HG03039 (cell line): ENCODE measurements around the gene SH3RF3.

Experiments used
- ATAC-seq: cut with Tn5 transposase; IDR thresholded peaks from one replicate; pipeline ENCODE4 v1.9.1; 2021; ENCODE audit warnings: mild to moderate bottlenecking, moderate library complexity; ENCODE audit not compliant: unreplicated experiment

The SH3RF3 gene

DNA sequence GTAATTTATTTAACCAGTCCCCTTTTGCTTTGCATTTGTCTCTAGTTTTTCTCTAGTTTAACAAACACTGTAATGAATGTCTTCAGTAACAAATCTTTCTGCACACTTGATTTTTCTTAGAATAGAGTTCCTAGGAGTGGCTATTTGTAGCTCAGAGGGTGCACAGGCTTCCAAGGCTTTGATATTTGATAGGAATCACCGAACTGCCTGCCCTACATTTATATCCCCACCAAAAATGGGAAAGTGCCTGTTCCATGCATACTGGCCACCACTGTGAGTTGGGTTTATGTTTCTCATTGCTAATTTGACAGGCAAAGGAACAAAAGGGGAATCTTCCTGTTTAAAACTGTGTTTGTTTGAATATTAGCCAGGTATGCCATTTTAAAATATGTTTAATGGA, 238.7 kb downstream of the SH3RF3 start:
- no peak for ATAC-seq

DNA sequence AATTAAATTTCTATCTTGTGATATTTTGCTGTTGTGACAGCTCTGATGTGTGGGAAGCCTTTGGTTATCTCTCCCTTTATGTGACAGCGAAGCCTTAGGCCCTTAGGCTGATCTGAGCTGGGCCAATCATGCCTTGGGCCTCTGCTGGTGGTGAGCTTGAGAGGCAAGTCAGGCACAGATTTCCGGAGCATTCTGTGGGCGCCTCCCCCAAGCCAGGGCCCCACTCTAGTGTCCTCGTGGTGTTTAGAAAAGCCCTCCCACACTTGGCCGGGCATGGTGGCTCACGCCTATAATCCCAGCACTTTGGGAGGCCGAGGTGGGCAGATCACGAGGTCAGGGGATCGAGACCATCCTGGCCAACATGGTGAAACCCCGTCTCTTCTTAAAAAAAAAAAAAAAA, 239.8 kb downstream of the SH3RF3 start:
- ATAC-seq = no peak

- no peak for ATAC-seq
Observed at GRCh38 chr2:109369671-109370191, 240.7 kb downstream of the SH3RF3 start.

GRCh38 chr2:109370399-109371035, 241.5 kb downstream of the SH3RF3 start:
- no peak for ATAC-seq

DNA sequence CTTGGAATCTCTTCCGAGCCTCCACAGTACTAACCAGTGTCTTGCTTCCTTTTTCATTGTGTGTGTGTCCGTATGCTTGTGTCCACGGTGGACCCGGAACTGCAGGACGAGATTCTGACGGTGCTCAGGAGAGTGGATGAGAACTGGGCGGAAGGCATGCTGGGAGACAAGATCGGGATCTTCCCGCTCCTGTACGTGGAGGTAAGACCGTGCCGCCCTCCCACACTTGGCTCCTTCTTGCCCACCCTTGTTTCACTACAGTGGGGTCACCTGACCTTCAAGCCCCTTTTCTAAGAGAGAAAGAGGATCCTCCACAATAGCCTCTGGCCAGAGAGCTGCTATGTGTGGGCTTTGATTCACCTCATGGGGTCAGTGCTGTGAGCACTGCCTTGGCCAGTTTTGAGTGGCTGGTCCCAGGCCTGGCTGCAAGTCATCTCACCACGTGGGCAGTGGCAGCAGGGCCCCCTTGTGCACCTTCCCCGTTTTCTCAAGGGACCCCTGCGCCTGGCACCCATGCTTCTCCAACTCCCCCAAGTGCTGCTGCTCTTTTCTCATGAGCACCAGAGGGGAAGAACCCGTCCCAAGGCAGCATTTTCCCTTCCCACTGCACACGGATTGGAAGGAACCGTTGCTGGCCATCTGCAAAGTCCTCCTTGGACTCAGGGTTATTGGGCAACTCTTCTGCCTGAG, 242.6 kb downstream of the SH3RF3 start:
- no peak for ATAC-seq

GRCh38 chr2:109372171-109372568, 243.2 kb downstream of the SH3RF3 start:
- ATAC-seq = no peak

GRCh38 chr2:109372614-109373013, 243.6 kb downstream of the SH3RF3 start:
- no peak for ATAC-seq

DNA sequence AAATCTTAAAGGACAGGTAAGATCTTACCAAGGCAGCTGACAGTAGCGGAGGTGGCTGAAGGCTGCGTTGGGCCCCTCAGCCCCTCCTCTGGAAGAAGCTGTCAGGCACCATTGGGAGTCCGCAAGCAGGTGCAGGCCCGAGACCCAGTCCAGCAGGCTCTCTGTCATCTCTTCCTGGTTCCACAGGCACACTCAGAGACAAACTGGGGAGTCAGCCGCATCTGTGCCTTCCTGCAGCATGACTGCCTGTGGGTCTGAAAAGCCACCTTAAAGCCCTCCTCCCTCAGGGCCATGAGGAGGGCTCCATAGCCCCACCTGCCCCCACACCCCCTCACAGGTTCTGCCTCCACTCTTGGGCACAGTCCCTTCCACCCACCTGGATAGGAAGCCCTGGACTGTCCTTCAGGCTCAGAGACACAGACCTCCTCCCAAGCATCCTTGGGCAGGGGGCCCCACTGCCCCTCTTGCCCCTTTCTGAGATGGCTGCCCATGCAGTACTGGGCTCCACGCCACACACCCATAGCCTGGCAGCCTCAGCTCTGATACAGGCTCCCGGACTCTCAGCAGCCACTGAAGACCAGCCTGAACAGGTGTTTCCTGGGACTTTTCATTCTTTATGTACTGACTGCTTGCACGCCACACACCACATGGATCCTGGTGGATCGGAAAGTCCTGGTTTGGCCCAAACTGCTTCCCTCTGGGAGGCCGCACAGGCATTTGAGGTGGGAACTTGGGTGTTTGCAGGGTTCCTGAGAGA, 245.0 kb downstream of the SH3RF3 start:
- no peak for ATAC-seq

DNA sequence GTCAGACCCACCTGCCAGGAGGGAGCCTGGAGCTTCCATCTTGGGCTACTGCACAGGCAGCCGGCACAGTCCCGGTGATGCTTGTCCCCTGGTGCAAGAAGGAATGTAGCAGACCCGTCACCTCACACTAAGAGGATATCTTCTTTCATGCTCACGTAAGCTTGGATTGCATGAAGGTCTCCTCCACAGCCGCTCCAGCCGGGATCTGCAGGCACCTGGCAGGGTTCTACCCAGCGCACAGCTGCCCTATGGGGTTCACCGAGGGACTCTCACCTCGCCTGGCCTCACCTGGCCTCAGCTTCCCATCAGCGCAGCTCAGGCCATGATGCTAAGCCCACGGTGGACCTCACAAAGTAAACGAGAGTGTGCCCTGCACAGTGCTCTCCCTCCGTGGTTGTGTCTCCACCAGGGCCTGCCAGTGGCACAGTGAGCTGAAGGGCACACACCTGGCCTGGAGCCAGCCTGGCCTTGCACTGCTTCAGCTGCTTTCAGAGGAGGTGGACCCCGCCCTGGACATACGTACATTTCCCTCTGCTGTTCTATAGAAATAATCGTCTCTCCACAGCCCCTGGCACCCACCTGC, 245.6 kb downstream of the SH3RF3 start:
- no peak for ATAC-seq

DNA sequence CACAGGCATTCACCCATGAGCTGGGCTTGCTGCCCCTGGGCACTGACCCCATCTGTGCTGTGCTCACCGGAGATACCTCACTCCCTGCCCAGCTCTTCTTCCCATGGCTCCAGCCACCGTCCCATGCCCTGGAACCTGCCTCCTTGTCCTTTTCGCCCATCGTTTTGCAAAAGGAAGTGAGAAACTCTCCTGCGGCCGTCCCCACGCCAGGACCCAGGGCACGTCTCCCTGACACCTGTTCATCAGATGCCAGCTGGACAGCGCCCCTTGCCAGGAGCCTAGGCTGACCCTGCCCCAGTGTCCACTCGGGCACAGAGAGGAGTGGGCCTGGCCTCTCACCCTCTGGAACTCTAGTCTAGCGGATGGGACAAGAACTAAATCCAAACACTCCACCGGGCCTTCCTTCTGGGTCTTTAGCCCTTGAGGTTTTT, 246.1 kb downstream of the SH3RF3 start:
- ATAC-seq = no peak

DNA sequence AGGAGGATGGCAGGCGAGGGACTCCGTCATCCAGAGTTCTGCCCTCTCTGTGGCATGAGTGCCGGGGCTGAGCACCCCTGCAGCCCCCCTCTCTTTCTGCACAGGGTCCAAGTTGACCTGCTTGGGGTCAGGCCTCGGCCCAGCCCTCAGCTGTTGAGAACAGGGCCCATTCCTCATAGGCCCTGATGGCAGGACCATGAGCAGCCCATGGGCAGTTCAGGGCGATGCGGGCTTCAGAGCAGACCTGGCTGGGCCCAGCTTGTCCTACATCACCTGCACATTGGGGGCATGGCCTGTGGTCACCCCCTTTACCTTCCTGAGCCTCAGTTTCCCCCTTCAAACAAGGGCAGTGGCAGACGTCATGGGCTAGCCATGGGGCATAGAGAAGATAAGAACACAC, 246.7 kb downstream of the SH3RF3 start:
- ATAC-seq = no peak

DNA sequence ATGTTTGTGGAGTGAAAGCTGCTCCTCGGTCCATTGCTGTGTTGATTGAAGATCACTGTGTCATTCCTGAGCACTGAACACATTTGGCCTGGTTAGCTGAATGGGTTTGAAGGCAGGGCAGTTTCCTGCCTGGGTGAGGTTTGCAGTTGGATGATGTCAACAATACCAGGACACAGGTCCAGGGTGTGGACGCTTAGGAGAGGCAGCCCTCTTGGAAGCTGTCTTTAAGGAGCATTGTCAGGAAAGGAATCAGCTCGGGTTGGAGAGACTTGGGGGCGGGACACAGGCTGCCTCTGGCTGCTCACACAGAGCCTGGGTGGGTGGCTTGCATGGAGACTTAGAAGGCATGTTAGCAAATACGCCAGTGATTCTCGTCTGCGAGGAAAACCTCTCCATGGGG, 247.1 kb downstream of the SH3RF3 start:
- ATAC-seq = no peak

DNA sequence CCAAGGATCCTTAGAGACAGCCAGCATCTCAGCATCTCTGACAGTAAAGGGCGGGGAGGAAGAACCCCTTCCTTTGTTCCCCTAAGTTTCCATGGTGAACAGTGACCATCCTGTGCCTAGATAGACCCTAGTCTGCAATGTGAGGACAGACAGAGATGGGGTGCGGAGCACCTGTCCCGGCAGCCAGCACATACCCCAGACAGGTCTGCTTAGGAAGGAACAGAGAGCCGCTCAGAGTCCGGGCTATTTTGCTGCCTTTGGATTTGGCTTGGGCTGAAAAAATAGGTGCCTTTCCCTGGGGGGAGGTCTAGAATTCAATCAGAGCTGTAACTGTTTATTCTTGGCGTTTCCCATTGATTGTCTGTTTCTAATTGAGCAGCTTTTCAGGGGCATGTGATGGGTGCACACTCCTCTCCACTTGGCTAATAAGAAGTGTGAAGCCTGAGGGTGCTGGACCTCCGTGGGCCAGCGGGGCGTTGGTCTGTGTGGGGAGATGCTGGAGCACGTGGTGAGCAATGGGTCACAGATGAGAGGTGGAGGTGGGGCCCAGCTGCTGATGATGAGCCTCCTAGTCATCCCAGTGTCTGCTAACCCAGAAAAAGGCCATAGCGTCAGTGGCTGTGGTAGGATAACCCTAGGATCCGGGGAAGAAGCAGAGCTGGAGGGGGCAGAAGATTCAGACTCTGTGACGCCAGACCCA, 247.9 kb downstream of the SH3RF3 start:
- ATAC-seq = no peak

GRCh38 chr2:109377976-109378375, 249.0 kb downstream of the SH3RF3 start:
- ATAC-seq = no peak

DNA sequence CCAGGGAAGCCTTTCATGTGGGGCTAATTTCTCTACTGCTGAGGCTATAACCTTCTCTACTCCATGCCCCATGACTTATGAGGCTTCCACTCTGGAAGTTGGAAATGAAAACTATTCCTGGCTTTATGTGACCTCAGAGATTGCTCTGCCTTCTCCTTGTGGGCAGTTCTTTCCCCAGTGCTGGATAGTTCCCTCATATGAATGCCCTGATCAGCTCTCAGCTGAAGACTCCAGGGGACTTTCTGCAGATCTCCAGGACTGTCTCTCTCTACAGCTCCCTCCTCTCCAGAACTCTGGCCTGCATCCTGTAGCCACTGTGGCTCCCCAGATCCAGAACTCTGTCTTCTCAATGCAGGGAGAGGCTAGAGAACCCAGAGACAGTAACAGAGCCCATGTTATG, 249.7 kb downstream of the SH3RF3 start:
- ATAC-seq = no peak

DNA sequence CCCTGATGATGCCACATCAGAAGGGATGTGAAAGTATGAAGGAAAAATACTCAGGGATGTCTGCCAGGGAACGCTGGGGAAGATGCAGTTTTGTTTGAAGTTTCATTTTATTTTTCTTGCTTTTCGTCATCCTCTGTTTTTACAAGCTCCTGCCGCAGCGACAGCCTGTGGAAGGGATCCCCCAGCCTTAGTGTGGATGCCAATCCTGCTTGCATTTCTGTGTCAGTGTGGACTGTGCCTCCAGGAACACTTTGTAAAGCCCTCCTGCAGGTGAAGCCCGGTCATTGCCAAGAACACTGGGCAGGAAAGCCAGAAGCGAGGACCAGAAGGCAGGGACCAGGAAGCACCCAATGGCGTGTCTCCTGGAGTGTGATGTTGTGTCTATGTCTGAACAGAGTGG, 250.5 kb downstream of the SH3RF3 start:
- no peak for ATAC-seq

DNA sequence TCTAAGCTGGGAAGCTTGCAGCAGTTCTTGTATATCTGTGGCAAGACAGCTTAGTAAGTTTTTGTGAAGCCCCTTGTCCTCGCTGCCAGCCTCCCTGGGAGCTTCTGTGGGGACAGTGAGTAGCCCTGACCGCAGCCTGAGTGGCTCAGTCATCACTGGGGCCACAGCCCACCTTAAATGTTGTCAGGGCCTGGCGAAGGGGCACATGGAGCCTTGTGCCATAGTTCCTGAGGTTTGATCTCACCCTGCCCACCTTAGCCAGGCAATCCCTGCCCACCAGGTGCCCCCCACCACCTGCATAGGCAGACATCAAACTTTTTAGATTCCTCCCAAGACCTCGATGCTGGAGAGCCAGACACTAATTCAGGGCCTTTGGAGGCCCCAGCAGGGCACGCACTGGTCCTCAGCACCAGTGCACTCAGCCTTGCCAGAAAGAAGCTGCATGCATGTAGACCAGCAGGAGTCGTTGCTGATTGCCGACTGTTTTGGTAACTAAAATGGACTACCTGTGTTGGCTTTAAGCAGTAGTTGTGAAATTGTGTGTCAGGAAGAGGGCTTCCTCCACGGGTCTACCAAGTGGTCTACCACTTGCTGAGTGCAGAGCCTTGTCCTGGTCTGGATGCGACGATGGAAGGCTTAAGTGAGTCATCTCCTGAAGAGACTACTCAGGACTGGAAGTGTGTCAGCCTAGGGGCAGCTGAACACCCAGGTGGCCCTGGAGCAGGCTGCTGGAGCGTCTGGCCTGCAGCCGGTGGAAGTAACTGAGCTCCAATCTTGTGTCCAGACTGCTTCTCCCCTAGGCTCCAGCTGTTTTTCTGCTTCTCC, 251.7 kb downstream of the SH3RF3 start:
- no peak for ATAC-seq

DNA sequence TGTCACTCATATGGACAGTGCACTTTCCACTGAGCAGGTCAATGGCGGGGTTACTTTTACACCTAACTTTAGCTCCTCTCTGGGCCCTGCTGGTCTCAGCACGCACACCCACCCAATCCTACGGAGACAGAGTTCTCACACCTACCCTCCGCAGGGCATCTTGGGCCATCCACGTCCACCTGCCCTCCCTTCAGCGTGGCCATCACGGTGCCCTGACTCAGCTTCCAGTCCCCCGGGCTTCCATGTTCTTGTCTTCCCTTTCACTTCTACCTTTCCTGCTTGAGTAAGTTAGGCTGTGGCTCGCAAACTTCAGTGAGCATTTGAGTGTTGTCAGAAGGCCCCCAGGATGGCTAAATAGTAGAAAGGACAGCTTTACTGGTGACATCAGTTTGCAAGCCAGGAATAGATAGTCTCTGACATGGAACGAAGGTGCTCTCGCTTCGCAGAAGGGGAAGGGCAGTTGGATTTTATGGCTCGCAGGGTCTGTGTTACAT, 252.4 kb downstream of the SH3RF3 start:
- ATAC-seq = no peak

GRCh38 chr2:109382226-109382895, 253.4 kb downstream of the SH3RF3 start:
- no peak for ATAC-seq
